MCF 10A (cell line): Measurements from ENCODE around the gene TFCP2. TPM values are rescaled to one million over a fixed set of nuclear protein-coding genes. Genes with fewer than 3 reads are reported as not detected.

Experiments used
- BruUV-seq: library from RNA; stranded (reverse); fragments of 400-500 nt; replicated peaks from 2 replicates; lab custom pipeline; 2021; lab: Mats Ljungman, UMichigan
- CTCF ChIA-PET: fragments of 300-600 bp; sonication (Branson Sonifier 250); formaldehyde crosslinking; extraction: SDS; loops from one replicate; lab custom pipeline; 2021; ENCODE audit warnings: antibody characterized with exemption, inconsistent platforms; lab: Yijun Ruan, JAX
- POLR2A ChIA-PET: fragments of 300-600, 350-650 bp; sonication (Branson Sonifier 250); formaldehyde crosslinking; extraction: SDS; loops from one replicate; lab custom pipeline; 2020; ENCODE audit warnings: antibody characterized with exemption, inconsistent platforms; lab: Yijun Ruan, JAX
- DNase-seq: peaks from one replicate; pipeline ENCODE4 v3.0.0-alpha.2; 2018; ENCODE audit not compliant: unreplicated experiment
- H3K27ac Mint-ChIP-seq: one replicate; pipeline ENCODE4 v1.8.0; 2022; ENCODE audit warnings: mild to moderate bottlenecking, low read depth, mixed read lengths; ENCODE audit not compliant: unreplicated experiment
- H3K27me3 Mint-ChIP-seq: one replicate; pipeline ENCODE4 v1.8.0; 2022; ENCODE audit warnings: mixed read lengths; ENCODE audit not compliant: insufficient read depth, unreplicated experiment
- H3K36me3 Mint-ChIP-seq: one replicate; pipeline ENCODE4 v1.8.0; 2022; ENCODE audit warnings: mild to moderate bottlenecking, moderate library complexity, mixed read lengths; ENCODE audit not compliant: insufficient read depth, unreplicated experiment
- H3K4me1 Mint-ChIP-seq: one replicate; pipeline ENCODE4 v1.8.0; 2022; ENCODE audit warnings: mixed read lengths; ENCODE audit not compliant: insufficient read depth, unreplicated experiment
- H3K4me3 Mint-ChIP-seq: one replicate; pipeline ENCODE4 v1.8.0; 2022; ENCODE audit warnings: mild to moderate bottlenecking, moderate library complexity, mixed read lengths; ENCODE audit not compliant: unreplicated experiment
- H3K9me3 Mint-ChIP-seq: one replicate; pipeline ENCODE4 v1.8.0; 2022; ENCODE audit warnings: mixed read lengths; ENCODE audit not compliant: unreplicated experiment
- CTCF ChIP-seq: fragments of 200-600 bp; IDR thresholded peaks from one replicate; pipeline ENCODE4 v1.8.0; 2022; ENCODE audit warnings: antibody characterized with exemption, mild to moderate bottlenecking; ENCODE audit not compliant: unreplicated experiment
- intact Hi-C: fragments of 100-400 bp; cut with micrococcal nuclease; formaldehyde crosslinking; loops from 2 replicates; pipeline ENCODE4 v1.14.1; 2022
- total RNA-seq: library from RNA; stranded (reverse); gene quantifications from 2 replicates; pipeline ENCODE4 v1.2.3, GENCODE V29; 2022

The TFCP2 gene
- total RNA-seq, 1 experiment from 2014 or later: 34.9 TPM

GRCh38 chr12:51202718-51203117 lies 29.8 kb upstream of the TFCP2 start:
- no TSS peak for BruUV-seq

GRCh38 chr12:51200806-51201205 lies 27.9 kb upstream of the TFCP2 start:
- ChIA-PET CTCF (no interaction called here), POLR2A (no interaction called here)
- no peaks in the 10 kb centered on the region for H3K9me3 Mint-ChIP-seq
- H3K4me3 Mint-ChIP-seq: no peak overlapping the region
- DNase-seq: no peak
- no TSS peak for BruUV-seq
- intact Hi-C loops: no loop called here
- H3K36me3 Mint-ChIP-seq: no peaks in the 10 kb centered on the region
- peaks cover 7% of the 10 kb centered on the region for H3K4me1 Mint-ChIP-seq
- no peak for TF ChIP-seq CTCF
- H3K27me3 Mint-ChIP-seq: no peaks in the 10 kb centered on the region
- H3K27ac Mint-ChIP-seq: no peak overlapping the region

More at GRCh38 chr12:51202718-51203117, 29.8 kb upstream of the TFCP2 start:
- no peak overlapping the region for H3K4me3 Mint-ChIP-seq
- ChIA-PET POLR2A (no interaction called here), CTCF (no interaction called here)
- peaks cover 7% of the 10 kb centered on the region for H3K4me1 Mint-ChIP-seq
- no peaks in the 10 kb centered on the region for H3K9me3 Mint-ChIP-seq
- DNase-seq: no peak
- no peak for TF ChIP-seq CTCF
- no peak overlapping the region for H3K27ac Mint-ChIP-seq
- no peaks in the 10 kb centered on the region for H3K27me3 Mint-ChIP-seq
- H3K36me3 Mint-ChIP-seq: no peaks in the 10 kb centered on the region
- intact Hi-C loops: no loop called here

- ChIA-PET POLR2A (no interaction called here), CTCF (no interaction called here)
- H3K9me3 Mint-ChIP-seq: no peaks in the 10 kb centered on the region
- peaks cover 7% of the 10 kb centered on the region for H3K4me1 Mint-ChIP-seq
- DNase-seq: no peak
- intact Hi-C loops: no loop called here
- H3K36me3 Mint-ChIP-seq: no peaks in the 10 kb centered on the region
- no peaks in the 10 kb centered on the region for H3K27me3 Mint-ChIP-seq
- BruUV-seq: no TSS peak
- no peak overlapping the region for H3K27ac Mint-ChIP-seq
- H3K4me3 Mint-ChIP-seq: no peak overlapping the region
- TF ChIP-seq CTCF: no peak
Observed at GRCh38 chr12:51200156-51200555, 27.2 kb upstream of the TFCP2 start.

GRCh38 chr12:51199366-51199945 lies 26.5 kb upstream of the TFCP2 start:
- peaks cover 2% of the 10 kb centered on the region for H3K4me1 Mint-ChIP-seq
- no peaks in the 10 kb centered on the region for H3K9me3 Mint-ChIP-seq
- H3K4me3 Mint-ChIP-seq: no peak overlapping the region
- no peak for TF ChIP-seq CTCF
- ChIA-PET CTCF (no interaction called here), POLR2A (no interaction called here)
- H3K27ac Mint-ChIP-seq: no peak overlapping the region
- no TSS peak for BruUV-seq
- no peak for DNase-seq
- no peaks in the 10 kb centered on the region for H3K36me3 Mint-ChIP-seq
- H3K27me3 Mint-ChIP-seq: no peaks in the 10 kb centered on the region
- intact Hi-C loops: no loop called here
